Peyer's patch (tissue), 4 donors: ENCODE results near the gene OPCML.

Experiments used
- POLR2A ChIP-seq, 2 donors: fragments of 450-650 bp; IDR thresholded peaks; one replicate each; pipeline ENCODE4 v1.5.1; 2017; ENCODE audit warnings: antibody characterized with exemption in 2 of 2, mild to moderate bottlenecking in 2 of 2, moderate library complexity in 2 of 2
- TF ChIP-seq, protein P1 (sequence below), 6 experiments: fragments of 450-650 bp in 4 of 6; fragments of 200-600 bp in 2 of 6; sonication (generic) in 1 of 6; IDR thresholded peaks; one replicate each; pipeline ENCODE4 v1.5.1; 2017 to 2019; ENCODE audit warnings: antibody characterized with exemption in 6 of 6, mild to moderate bottlenecking in 3 of 6, moderate library complexity in 1 of 6

DNA sequence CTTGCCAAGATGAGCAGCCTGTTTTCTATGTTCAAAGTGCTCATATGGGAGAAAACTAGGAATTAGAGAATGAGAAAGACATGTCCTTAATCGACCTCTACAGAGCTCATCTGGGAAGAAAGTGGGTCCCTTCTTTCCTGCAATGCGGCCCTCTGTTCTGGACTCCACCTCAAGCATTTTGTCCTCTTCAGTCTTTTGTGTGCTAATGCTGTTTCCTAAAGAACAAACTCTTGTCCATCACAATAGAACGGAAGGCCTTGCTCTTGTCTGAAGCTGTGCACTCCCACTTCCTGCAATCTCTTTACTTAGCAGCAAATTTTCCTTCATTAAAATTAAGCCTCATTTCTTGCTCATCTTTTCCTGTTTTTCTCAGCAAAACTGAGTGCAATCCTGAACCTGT is 206.6 kb downstream of the OPCML start:
- TF ChIP-seq, protein P1, sequence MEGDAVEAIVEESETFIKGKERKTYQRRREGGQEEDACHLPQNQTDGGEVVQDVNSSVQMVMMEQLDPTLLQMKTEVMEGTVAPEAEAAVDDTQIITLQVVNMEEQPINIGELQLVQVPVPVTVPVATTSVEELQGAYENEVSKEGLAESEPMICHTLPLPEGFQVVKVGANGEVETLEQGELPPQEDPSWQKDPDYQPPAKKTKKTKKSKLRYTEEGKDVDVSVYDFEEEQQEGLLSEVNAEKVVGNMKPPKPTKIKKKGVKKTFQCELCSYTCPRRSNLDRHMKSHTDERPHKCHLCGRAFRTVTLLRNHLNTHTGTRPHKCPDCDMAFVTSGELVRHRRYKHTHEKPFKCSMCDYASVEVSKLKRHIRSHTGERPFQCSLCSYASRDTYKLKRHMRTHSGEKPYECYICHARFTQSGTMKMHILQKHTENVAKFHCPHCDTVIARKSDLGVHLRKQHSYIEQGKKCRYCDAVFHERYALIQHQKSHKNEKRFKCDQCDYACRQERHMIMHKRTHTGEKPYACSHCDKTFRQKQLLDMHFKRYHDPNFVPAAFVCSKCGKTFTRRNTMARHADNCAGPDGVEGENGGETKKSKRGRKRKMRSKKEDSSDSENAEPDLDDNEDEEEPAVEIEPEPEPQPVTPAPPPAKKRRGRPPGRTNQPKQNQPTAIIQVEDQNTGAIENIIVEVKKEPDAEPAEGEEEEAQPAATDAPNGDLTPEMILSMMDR (IDR thresholded peaks at IDR 0.05) = no peak
- TF ChIP-seq POLR2A (IDR thresholded peaks at IDR 0.05) = no peak
